Measurements from ENCODE around the gene CMTM5.
"Not testable (repeated sequence)": the region's sequence is repeated elsewhere in the genome, so short reads cannot be mapped to it uniquely, and the experiment has no call there.

Gene CMTM5

DNA sequence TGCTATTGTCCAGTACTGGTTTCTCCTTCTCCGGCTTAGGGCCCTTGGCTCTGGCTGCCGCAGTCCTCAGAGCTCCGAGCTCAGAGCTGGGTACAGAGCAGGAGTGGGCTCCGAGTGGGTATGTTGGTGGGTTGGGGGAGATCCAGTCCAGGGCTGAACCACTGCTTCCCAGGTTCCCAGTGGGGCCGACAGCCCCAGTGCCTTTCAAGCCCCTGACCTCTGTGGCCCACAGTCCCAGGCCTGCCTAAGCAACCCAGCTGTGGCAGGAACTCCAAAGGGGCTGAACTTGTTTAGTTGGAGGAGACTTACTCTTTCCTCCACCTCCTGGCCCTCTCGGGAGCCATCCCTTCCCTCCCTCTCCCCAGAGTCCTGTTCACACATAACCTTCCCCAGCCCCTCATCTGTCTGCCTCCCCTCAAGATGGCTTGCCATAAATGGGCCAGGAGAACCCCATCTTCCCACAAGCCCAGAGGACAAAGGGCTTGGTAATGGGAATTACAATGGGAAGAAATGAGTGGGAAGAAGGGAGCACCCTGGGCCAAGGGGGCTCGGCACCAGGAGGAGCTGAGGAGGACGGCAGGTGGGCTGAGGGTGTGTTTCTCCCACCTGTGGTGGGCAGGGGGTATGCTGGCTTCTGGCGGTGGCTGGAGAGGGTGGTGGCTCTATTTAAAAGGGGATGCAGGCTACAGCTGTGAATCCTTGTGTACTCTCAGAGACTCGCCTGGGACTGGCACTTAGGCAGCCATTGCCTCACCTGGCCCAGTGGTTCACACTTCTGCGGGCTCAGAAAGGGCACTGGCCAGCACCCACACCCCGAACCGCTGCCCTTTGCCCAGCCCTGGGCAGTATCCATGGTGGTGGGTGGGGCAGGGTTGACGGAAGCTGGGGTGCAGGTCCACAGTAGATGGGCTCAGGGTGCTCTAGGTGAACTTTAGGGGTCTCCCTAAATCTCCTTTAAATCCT, 35.0 kb downstream of the CMTM5 start:
- TF ChIP-seq, protein P1, sequence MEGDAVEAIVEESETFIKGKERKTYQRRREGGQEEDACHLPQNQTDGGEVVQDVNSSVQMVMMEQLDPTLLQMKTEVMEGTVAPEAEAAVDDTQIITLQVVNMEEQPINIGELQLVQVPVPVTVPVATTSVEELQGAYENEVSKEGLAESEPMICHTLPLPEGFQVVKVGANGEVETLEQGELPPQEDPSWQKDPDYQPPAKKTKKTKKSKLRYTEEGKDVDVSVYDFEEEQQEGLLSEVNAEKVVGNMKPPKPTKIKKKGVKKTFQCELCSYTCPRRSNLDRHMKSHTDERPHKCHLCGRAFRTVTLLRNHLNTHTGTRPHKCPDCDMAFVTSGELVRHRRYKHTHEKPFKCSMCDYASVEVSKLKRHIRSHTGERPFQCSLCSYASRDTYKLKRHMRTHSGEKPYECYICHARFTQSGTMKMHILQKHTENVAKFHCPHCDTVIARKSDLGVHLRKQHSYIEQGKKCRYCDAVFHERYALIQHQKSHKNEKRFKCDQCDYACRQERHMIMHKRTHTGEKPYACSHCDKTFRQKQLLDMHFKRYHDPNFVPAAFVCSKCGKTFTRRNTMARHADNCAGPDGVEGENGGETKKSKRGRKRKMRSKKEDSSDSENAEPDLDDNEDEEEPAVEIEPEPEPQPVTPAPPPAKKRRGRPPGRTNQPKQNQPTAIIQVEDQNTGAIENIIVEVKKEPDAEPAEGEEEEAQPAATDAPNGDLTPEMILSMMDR (IDR thresholded peaks at IDR 0.05; ENCODE audit: insufficient read depth, missing control alignments) = no peak
- no peak for DNase-seq (ENCODE audit: insufficient read length, low spot score)
- FAIRE-seq = no peak

DNA sequence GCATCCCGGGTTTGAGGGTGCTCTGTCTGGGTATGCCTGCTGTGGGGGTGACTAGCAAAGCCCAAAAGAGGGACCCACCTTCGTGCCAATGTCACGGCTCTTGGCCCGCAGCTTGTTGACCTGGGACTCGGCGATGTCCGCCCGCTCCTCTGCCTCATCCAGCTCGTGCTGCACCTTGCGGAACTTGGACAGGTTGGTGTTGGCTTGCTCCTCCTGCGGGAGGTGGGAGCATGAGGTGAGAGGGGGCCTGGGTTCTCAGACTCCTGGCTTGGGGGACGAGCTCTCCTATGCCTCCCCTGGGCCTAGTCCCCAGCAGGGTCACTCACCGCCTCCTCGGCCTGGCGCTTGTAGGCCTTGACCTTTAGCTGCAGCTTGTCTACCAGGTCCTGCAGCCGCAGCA, 36.8 kb downstream of the CMTM5 start:
- no peak for DNase-seq (ENCODE audit: insufficient read length, low spot score)
- no peak for FAIRE-seq
- TF ChIP-seq, protein P1 (IDR thresholded peaks at IDR 0.05; ENCODE audit: insufficient read depth, missing control alignments) = no peak

DNA sequence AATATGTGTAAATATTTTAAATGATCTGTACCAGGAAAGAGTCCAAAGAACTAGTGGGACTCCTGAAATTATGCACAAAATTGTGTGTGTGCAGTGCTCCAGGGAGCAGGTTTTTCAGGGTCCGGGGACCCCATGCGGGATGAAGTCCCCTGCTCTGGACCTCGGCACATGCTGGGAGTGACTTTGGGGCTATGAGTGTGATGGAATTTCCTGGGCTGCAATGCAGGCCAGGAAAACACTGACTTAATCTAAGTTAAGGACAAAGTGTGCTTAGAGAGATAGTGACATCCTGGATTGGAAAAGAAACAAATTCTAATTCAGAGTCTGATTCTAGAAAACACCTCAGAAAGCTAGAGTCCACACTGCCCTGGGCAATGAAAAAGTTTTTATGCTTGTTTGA, 37.4 kb downstream of the CMTM5 start:
- TF ChIP-seq, protein P1 (IDR thresholded peaks at IDR 0.05; ENCODE audit: insufficient read depth, missing control alignments) = no peak
- FAIRE-seq (no peak), DNase-seq (ENCODE audit: insufficient read length, low spot score) (no peak)

DNA sequence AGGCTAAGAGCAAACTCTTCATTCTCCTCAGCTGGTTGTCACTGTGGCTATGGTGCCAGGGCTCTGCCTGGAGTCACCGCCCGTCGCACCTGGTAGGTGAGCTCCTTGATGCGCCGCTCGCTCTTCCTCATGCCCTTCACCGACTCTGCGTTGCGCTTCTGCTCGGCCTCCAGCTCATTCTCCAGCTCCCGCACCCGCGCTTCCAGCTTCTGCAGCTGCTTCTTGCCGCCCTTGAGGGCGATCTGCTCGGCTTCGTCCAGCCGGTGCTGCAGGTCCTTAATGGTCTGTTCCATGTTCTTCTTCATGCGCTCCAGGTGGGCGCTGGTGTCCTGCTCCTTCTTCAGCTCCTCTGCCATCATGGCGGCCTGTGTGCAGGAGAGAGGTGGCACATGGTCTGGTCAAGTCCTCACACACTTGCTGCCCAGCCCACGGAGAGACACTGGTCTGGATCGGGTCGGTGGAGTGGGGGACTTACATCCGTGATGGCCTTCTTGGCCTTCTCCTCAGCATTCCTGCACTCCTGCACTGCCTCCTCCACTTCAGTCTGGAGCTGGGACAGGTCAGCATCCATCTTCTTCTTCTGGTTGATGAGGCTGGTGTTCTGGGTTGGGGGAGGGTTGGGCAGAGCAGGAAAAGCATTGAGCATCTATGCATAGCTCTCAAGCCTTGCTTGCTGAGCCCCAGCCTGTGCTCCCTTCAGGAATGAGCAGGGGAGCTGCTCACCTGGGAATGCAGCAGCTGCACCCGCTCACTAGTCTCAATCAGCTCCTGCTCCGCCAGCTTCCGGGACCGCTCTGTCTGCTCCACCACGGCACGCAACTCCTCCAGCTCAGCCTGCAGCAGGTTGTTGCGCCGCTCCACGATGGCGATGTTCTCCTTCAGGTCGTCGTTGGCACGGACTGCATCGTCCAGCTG, 38.3 kb downstream of the CMTM5 start:
- TF ChIP-seq, protein P1 (IDR thresholded peaks at IDR 0.05; ENCODE audit: insufficient read depth, missing control alignments) = no peak
- FAIRE-seq (no peak), DNase-seq (ENCODE audit: insufficient read length, low spot score) (no peak)

DNA sequence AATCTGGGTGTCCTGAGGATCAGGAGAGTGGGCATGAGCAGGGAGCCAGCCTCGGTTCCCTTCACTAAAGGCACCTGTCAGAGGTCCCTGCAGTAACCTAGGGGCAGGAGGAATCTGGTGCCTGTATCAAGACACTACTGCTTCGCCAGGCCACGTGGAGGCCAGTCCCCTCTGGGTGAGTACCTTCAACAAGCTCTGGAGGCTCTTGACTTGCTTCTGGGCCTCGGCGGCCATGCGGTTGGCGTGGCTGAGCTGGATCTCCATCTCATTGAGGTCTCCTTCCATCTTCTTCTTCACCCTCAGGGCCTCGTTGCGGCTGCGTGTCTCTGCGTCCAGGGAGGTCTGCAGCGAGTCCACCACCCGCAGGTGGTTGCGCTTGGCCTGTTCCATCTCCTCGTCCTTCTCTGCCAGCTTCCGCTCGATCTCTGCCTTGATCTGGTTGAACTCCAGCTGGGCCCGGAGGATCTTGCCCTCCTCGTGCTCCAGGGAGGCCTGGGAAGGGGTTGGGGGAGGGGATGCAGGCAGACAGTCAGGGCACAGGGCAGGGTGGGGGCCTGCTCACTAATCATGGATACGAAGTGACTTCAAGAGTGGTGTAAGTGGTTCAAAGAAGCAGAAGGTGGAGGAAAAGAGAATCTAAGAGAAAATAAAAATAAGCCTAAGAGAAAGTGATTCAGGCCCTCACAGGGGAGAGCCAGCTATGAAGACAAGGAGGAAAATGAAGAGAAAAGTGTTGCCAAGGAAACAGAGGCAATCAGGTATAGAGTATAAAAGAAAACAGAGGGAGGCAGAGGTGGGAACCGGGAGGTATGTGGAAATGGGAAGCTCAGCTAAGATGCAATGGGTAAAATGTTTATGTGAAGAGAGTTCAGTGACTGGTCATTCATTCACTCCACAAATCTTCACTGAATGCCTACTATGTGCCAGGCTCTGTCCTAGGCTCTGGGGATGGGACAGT, 39.3 kb downstream of the CMTM5 start:
- DNase-seq (ENCODE audit: insufficient read length, low spot score) (no peak), FAIRE-seq (no peak)
- TF ChIP-seq, protein P1 (IDR thresholded peaks at IDR 0.05; ENCODE audit: insufficient read depth, missing control alignments) = no peak

DNA sequence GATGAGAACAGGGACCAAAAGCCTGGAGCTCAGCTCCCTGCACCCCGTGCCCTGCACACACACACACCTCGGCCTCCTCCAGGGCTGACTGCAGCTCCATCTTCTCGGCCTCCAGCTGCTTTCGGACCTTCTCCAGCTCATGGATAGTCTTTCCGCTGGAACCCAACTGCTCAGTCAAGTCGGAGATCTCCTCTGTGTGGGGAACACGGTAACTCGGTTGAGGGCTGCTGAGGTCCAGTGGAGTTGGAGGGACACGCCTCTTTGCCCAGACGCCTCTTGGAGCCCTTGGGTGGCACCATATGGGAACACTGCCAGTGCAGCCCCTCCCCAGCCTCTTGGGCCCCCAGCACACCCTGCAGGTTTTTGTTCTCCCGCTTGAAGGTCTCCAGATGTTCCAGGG, 40.0 kb downstream of the CMTM5 start:
- FAIRE-seq = no peak
- no peak for DNase-seq (ENCODE audit: insufficient read length, low spot score)
- TF ChIP-seq, protein P1 (IDR thresholded peaks at IDR 0.05; ENCODE audit: insufficient read depth, missing control alignments) = no peak

DNA sequence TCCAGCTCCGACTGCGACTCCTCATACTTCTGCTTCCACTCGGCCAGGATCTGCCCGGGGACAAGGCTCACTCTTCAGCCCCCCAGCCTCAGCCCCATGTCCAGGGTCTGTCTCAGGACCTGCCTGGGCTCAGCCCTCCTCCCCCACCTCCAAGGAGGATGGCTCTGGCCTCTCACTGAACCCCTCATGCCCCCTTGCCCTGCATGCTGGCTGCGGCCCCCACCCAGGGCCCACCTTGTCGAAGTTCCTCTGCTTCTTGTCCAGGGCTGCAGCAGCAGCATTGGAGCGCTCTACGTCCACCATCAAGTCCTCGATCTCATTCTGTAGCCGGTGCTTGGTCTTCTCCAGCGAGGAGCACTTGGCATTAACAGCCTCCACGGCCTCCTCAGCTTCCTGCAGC, 40.4 kb downstream of the CMTM5 start:
- DNase-seq (ENCODE audit: insufficient read length, low spot score); FAIRE-seq: not testable (repeated sequence)

Data from D721Med (cell line).